Prostate gland (tissue), 2 donors: ENCODE results near the gene LDLRAD4. TPM values are rescaled to one million over a fixed set of nuclear protein-coding genes. Genes with fewer than 3 reads are reported as not detected.

Source experiments
- DNase-seq: peaks from one replicate; pipeline ENCODE4 v3.0.0-alpha.2; 2019; ENCODE audit warnings: low spot score
- H3K27ac ChIP-seq, 2 donors: fragments of 200-600 bp; sonication (generic); 2 replicates each; pipeline ENCODE4 v1.5.1; 2017 to 2019
- H3K27me3 ChIP-seq: fragments of 200-600 bp; sonication (generic); replicated peaks from 2 replicates; pipeline ENCODE4 v1.5.1; 2019; ENCODE audit not compliant: insufficient read depth
- H3K36me3 ChIP-seq, 2 donors: fragments of 200-600 bp; sonication (generic); 1 replicate in 1 of 2; 2 replicates in 1 of 2; pipeline versions ENCODE4 v1.5.1 to v1.8.1; 2017 to 2019
- H3K4me1 ChIP-seq: fragments of 200-600 bp; sonication (generic); replicated peaks from 2 replicates; pipeline ENCODE4 v1.5.1; 2019
- H3K4me3 ChIP-seq, 2 donors: fragments of 200-600 bp; sonication (generic); 2 replicates each; pipeline ENCODE4 v1.5.1; 2017 to 2019
- H3K9me3 ChIP-seq: fragments of 200-600 bp; sonication (generic); 2 replicates; pipeline ENCODE4 v1.5.1; 2017
- CTCF ChIP-seq, 4 experiments: fragments of 200-600 bp in 2 of 4; fragments of 450-650 bp in 2 of 4; sonication (generic) in 2 of 4; IDR thresholded peaks; 1 replicate in 3 of 4; 2 replicates in 1 of 4; pipeline ENCODE4 v1.5.1; 2016 to 2019; ENCODE audit warnings: antibody characterized with exemption in 4 of 4, mild to moderate bottlenecking in 2 of 4, moderate library complexity in 2 of 4
- POLR2A ChIP-seq: fragments of 450-650 bp; IDR thresholded peaks from one replicate; pipeline ENCODE4 v1.6.1; 2016; ENCODE audit warnings: antibody characterized with exemption, mild to moderate bottlenecking
- POLR2AphosphoS5 ChIP-seq: sonication (generic); formaldehyde crosslinking; IDR thresholded peaks from one replicate; pipeline ENCODE4 v1.6.1; 2017; ENCODE audit warnings: antibody characterized with exemption
- WGBS: methylation state at CpG from one replicate; pipeline ENCODE4 v1.1.5; 2018; 5-methylcytosine and 5-hydroxymethylcytosine counted together
- intact Hi-C: fragments of 100-400 bp; cut with DNase I; formaldehyde crosslinking; loops from one replicate; pipeline ENCODE4 v1.14.2; 2022
- total RNA-seq, 2 donors: library from RNA; depleted of rRNA; stranded (reverse); fragments of >200 nt; gene quantifications; one replicate each; pipeline ENCODE4 v1.1.0, GENCODE V29; 2016

Gene LDLRAD4
- total RNA-seq, 2 donors from 2014 or later, result 59.9 to 107 TPM

- WGBS, result 82% methylated on average over 17 of the region's 17 CpGs
- no peaks in the 10 kb centered on the region for H3K36me3 ChIP-seq
- no peaks in the 10 kb centered on the region for H3K9me3 ChIP-seq
- no peak for DNase-seq
- no peak overlapping the region for H3K4me3 ChIP-seq
- intact Hi-C loops, result loop anchor here (10.0 kb wide), 2 partner anchors 143 to 173 kb away; no protein-coding TSS in a partner anchor
- no peak for TF ChIP-seq POLR2AphosphoS5
- no peak for TF ChIP-seq POLR2A
- TF ChIP-seq CTCF (IDR thresholded peaks at IDR 0.05), result no peak
- H3K4me1 ChIP-seq, result no peaks in the 10 kb centered on the region
- no peaks in the 10 kb centered on the region for H3K27me3 ChIP-seq
- H3K27ac ChIP-seq, result no peak overlapping the region
Observed at GRCh38 chr18:13437796-13438506, 219.4 kb downstream of the LDLRAD4 start.

- Histone ChIP-seq H3K27me3 (no peaks in the 10 kb centered on the region), H3K36me3 (no peaks in the 10 kb centered on the region), H3K9me3 (no peaks in the 10 kb centered on the region), H3K27ac (no peak overlapping the region), H3K4me1 (no peaks in the 10 kb centered on the region), H3K4me3 (no peak overlapping the region)
- TF ChIP-seq CTCF (IDR thresholded peaks at IDR 0.05), result no peak
- no peak for TF ChIP-seq POLR2AphosphoS5
- no peak for TF ChIP-seq POLR2A
- 89% methylated on average over 4 of the region's 4 CpGs for WGBS
- no peak for DNase-seq
- intact Hi-C loops, result loop anchor here (10.0 kb wide), 2 partner anchors 144 to 174 kb away; no protein-coding TSS in a partner anchor
Observed at GRCh38 chr18:13438507-13439056, 220.0 kb downstream of the LDLRAD4 start.

GRCh38 chr18:13439461-13439860, 220.9 kb downstream of the LDLRAD4 start:
- H3K27me3 ChIP-seq, result no peaks in the 10 kb centered on the region
- WGBS, result 91% methylated on average over 7 of the region's 7 CpGs
- TF ChIP-seq POLR2AphosphoS5 (no peak), POLR2A (no peak), CTCF (IDR thresholded peaks at IDR 0.05) (no peak)
- H3K36me3 ChIP-seq, result no peaks in the 10 kb centered on the region
- no peak overlapping the region for H3K4me3 ChIP-seq
- intact Hi-C loops, result loop anchor here (10.0 kb wide), 2 partner anchors 145 to 175 kb away; no protein-coding TSS in a partner anchor
- no peak for DNase-seq
- no peak overlapping the region for H3K27ac ChIP-seq
- H3K9me3 ChIP-seq, result no peaks in the 10 kb centered on the region
- H3K4me1 ChIP-seq, result no peaks in the 10 kb centered on the region

- no peak overlapping the region for H3K27ac ChIP-seq
- intact Hi-C loops, result loop anchor here (10.0 kb wide), 1 partner anchor 64 kb away; no protein-coding TSS in a partner anchor
- H3K27me3 ChIP-seq, result no peaks in the 10 kb centered on the region
- no peak overlapping the region for H3K4me3 ChIP-seq
- no peaks in the 10 kb centered on the region for H3K9me3 ChIP-seq
- no peak for DNase-seq
- no peak for TF ChIP-seq POLR2A
- TF ChIP-seq POLR2AphosphoS5, result no peak
- TF ChIP-seq CTCF (IDR thresholded peaks at IDR 0.05), result no peak
- H3K36me3 ChIP-seq, result no peaks in the 10 kb centered on the region
- 91% methylated on average over 25 of the region's 25 CpGs for WGBS
- no peaks in the 10 kb centered on the region for H3K4me1 ChIP-seq
Observed at GRCh38 chr18:13440277-13441248, 222.0 kb downstream of the LDLRAD4 start.
